Measurements from ENCODE around the gene PSME1. TPM values are rescaled to one million over a fixed set of nuclear protein-coding genes. Genes with fewer than 3 reads are reported as not detected.

The PSME1 gene
- total RNA-seq, 1 donor from 2014 or later = 32.7 TPM

DNA sequence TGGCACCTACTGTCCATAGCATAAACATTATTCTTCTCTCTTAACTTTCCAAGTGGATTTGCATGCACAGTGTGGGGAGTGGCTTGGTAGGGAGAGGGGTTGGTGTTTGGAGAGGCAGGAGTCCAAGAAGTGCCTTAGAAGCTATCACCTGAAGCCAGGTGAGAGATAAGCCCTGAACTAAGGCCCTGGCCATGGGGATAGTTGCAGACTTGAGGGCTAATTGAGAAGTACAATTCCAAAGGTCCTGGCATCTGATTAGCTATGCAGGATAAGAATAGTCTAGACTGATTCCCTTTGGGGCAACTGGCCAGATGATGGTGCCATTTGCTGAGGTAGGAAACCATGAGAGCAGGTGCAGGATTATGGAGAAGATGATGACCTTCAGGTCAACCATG, 43.9 kb upstream of the PSME1 start:
- Mint-ChIP-seq H3K36me3 (no peaks in the 10 kb centered on the region), H3K4me3 (no peak overlapping the region), H3K4me1 (peaks cover 31% of the 10 kb centered on the region), H3K27me3 (ENCODE audit: insufficient read depth, low read depth) (peaks cover 9% of the 10 kb centered on the region), H3K9me3 (no peaks in the 10 kb centered on the region), H3K27ac (no peak overlapping the region)
- TF ChIP-seq EZH2phosphoT487 (IDR thresholded peaks at IDR 0.05) (no peak), EZH2 (IDR thresholded peaks at IDR 0.05) (no peak)
- TF ChIP-seq, protein P1, sequence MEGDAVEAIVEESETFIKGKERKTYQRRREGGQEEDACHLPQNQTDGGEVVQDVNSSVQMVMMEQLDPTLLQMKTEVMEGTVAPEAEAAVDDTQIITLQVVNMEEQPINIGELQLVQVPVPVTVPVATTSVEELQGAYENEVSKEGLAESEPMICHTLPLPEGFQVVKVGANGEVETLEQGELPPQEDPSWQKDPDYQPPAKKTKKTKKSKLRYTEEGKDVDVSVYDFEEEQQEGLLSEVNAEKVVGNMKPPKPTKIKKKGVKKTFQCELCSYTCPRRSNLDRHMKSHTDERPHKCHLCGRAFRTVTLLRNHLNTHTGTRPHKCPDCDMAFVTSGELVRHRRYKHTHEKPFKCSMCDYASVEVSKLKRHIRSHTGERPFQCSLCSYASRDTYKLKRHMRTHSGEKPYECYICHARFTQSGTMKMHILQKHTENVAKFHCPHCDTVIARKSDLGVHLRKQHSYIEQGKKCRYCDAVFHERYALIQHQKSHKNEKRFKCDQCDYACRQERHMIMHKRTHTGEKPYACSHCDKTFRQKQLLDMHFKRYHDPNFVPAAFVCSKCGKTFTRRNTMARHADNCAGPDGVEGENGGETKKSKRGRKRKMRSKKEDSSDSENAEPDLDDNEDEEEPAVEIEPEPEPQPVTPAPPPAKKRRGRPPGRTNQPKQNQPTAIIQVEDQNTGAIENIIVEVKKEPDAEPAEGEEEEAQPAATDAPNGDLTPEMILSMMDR (IDR thresholded peaks at IDR 0.05) = no peak
- Histone ChIP-seq H3K4me2 (no peak overlapping the region), H3K9ac (no peak overlapping the region), H3K27me3 (no peaks in the 10 kb centered on the region), H3K4me1 (peaks cover 17% of the 10 kb centered on the region), H4K20me1 (ENCODE audit: low read depth) (no peaks in the 10 kb centered on the region), H2AFZ (replicated peaks) (no peak overlapping the region), H3K9me3 (ENCODE audit: low read depth) (no peaks in the 10 kb centered on the region), H3K4me3 (no peak overlapping the region), H3K27ac (no peak overlapping the region), H3K36me3 (no peaks in the 10 kb centered on the region), H3K79me2 (ENCODE audit: low read depth) (no peaks in the 10 kb centered on the region), H3F3A (ENCODE audit: low read depth) (peaks cover 24% of the 10 kb centered on the region)
- DNase-seq (ENCODE audit: low spot score) = no peak

DNA sequence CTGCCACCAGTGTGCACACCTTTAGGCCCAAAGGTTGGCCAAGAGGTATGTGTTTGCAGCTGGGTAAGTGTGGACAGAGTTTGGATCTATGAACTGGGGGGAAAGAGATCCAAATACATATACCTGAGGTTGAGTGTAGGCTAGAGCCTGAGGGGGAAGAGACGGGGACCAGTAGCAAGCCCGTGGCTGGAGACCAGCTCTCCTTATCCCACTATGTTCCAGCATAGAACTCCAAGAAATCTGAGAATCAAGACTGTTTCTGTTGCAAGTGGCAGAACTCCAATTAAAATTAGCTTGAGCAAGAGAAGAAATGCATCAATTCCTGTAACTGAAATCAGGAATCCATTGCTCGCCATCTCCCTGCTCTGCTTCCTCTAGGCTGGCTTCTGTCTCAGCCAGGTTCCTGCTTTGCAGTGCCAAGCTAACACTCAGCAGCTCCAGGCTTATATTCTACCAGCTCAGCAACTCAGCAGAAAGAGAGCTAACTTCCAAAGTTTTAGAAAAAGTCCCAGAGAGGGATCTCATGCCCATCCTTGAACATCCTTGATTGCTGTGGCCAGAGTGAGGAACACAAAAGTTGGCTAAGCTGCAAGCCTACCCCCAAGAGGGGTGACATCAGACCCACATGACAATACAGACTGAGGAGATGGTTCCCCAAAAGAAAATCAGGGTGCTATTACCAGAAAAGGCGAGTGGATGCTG, 43.3 kb upstream of the PSME1 start:
- no peak overlapping the region for H3K27ac Mint-ChIP-seq
- no peak overlapping the region for H3K4me2 ChIP-seq

DNA sequence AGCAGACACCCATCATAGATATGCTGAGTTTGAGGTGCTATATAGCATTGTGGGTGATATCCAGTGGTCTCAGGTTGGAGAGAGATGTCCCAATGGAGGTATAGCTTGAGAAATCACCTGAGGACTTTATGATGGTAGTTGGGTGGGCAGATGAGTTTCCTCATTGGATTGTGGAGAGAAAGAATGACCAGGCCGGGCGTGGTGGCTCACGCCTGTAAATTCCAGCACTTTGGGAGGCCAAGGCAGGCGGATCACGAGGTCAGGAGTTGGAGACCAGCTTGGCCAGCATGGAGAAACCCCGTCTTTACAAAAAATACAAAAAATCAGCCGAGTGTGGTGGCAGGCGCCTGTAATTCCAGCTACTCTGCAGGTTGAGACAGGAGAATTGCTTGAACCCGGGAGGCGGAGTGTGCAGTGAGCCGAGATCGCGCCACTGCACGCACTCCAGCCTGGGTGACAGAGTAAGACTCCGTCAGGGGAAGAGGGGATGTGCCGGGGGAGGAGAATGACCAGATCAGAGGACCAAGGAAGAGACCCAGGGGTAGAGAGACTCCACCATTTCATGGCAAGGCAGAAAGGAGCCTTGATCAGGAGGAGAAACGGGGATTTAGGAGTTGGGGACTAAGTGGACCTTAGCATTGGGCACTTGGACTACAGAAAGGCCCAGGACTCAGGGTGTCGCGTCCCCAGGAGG, 42.6 kb upstream of the PSME1 start:
- no peaks in the 10 kb centered on the region for H3K9me3 ChIP-seq (ENCODE audit: low read depth)
- peaks cover 17% of the 10 kb centered on the region for H3K4me1 ChIP-seq
- no peaks in the 10 kb centered on the region for H3K36me3 ChIP-seq
- H3K4me1 Mint-ChIP-seq = peaks cover 31% of the 10 kb centered on the region
- peaks cover 8% of the 10 kb centered on the region for H3K27me3 Mint-ChIP-seq (ENCODE audit: insufficient read depth, low read depth)
- H3K9me3 Mint-ChIP-seq = no peaks in the 10 kb centered on the region
- H3K9ac ChIP-seq = no peak overlapping the region
- TF ChIP-seq EZH2phosphoT487 (IDR thresholded peaks at IDR 0.05) = no peak
- TF ChIP-seq EZH2 (IDR thresholded peaks at IDR 0.05) = no peak
- TF ChIP-seq, protein P1 (IDR thresholded peaks at IDR 0.05) = no peak
- peak overlapping the region; percentile 75 for H2AFZ ChIP-seq (replicated peaks)
- peak overlapping the region; percentile 95 for H3K4me3 Mint-ChIP-seq
- H3K27ac Mint-ChIP-seq = peak overlapping the region; percentile 70
- H3K27ac ChIP-seq = no peak overlapping the region
- H3K36me3 Mint-ChIP-seq = no peaks in the 10 kb centered on the region
- peak overlapping the region; percentile 94 for H3K4me2 ChIP-seq
- no peak for DNase-seq (ENCODE audit: low spot score)
- H4K20me1 ChIP-seq (ENCODE audit: low read depth) = no peaks in the 10 kb centered on the region
- no peaks in the 10 kb centered on the region for H3K27me3 ChIP-seq
- H3K4me3 ChIP-seq = peak overlapping the region; percentile 81
- peaks cover 24% of the 10 kb centered on the region for H3F3A ChIP-seq (ENCODE audit: low read depth)
- H3K79me2 ChIP-seq (ENCODE audit: low read depth) = no peaks in the 10 kb centered on the region

More for the DNA sequence above, 43.3 kb upstream of the PSME1 start:
- Histone ChIP-seq H3K9me3 (ENCODE audit: low read depth) (no peaks in the 10 kb centered on the region), H2AFZ (replicated peaks) (no peak overlapping the region), H4K20me1 (ENCODE audit: low read depth) (no peaks in the 10 kb centered on the region), H3K36me3 (no peaks in the 10 kb centered on the region), H3K4me3 (no peak overlapping the region), H3K27me3 (no peaks in the 10 kb centered on the region), H3K4me1 (peaks cover 17% of the 10 kb centered on the region), H3K27ac (no peak overlapping the region), H3F3A (ENCODE audit: low read depth) (peaks cover 24% of the 10 kb centered on the region), H3K9ac (no peak overlapping the region), H3K79me2 (ENCODE audit: low read depth) (no peaks in the 10 kb centered on the region)
- peak overlapping the region; percentile 95 for H3K4me3 Mint-ChIP-seq
- H3K4me1 Mint-ChIP-seq = peaks cover 31% of the 10 kb centered on the region
- DNase-seq (ENCODE audit: low spot score) = no peak
- TF ChIP-seq EZH2 (IDR thresholded peaks at IDR 0.05) (no peak), EZH2phosphoT487 (IDR thresholded peaks at IDR 0.05) (no peak)
- TF ChIP-seq, protein P1 (IDR thresholded peaks at IDR 0.05) = no peak
- H3K27me3 Mint-ChIP-seq (ENCODE audit: insufficient read depth, low read depth) = peaks cover 8% of the 10 kb centered on the region
- no peaks in the 10 kb centered on the region for H3K9me3 Mint-ChIP-seq
- H3K36me3 Mint-ChIP-seq = no peaks in the 10 kb centered on the region
